BLaER1 (cell line): ENCODE results near the gene HPN.
A peak's percentile ranks its signal among the peaks of the same experiment; 100 is the strongest.

Source experiments
- H3K27ac ChIP-seq: shearing (Covaris generic); formaldehyde crosslinking; 2 replicates; pipeline ENCODE4 v1.8.1; 2022
- H3K27me3 ChIP-seq: shearing (Covaris generic); formaldehyde crosslinking; 2 replicates; pipeline ENCODE4 v1.8.1; 2022
- H3K36me3 ChIP-seq: shearing (Covaris generic); formaldehyde crosslinking; 2 replicates; pipeline ENCODE4 v1.8.1; 2022
- H3K4me1 ChIP-seq: shearing (Covaris generic); formaldehyde crosslinking; 2 replicates; pipeline ENCODE4 v1.8.1; 2022
- H3K4me2 ChIP-seq: shearing (Covaris generic); formaldehyde crosslinking; 2 replicates; pipeline ENCODE4 v1.8.1; 2022
- H3K4me3 ChIP-seq: shearing (Covaris generic); formaldehyde crosslinking; 2 replicates; pipeline ENCODE4 v1.8.1; 2022
- H3K9ac ChIP-seq: shearing (Covaris generic); formaldehyde crosslinking; 2 replicates; pipeline ENCODE4 v1.8.1; 2022
- H3K9me3 ChIP-seq: shearing (Covaris generic); formaldehyde crosslinking; 2 replicates; pipeline ENCODE4 v1.8.1; 2022
- H4K20me1 ChIP-seq: shearing (Covaris generic); formaldehyde crosslinking; 2 replicates; pipeline ENCODE4 v1.8.1; 2022
- Cebpa-rat ChIP-seq: shearing (Covaris generic); IDR thresholded peaks from 2 replicates; pipeline ENCODE4 v1.8.1; 2022

Gene HPN

DNA sequence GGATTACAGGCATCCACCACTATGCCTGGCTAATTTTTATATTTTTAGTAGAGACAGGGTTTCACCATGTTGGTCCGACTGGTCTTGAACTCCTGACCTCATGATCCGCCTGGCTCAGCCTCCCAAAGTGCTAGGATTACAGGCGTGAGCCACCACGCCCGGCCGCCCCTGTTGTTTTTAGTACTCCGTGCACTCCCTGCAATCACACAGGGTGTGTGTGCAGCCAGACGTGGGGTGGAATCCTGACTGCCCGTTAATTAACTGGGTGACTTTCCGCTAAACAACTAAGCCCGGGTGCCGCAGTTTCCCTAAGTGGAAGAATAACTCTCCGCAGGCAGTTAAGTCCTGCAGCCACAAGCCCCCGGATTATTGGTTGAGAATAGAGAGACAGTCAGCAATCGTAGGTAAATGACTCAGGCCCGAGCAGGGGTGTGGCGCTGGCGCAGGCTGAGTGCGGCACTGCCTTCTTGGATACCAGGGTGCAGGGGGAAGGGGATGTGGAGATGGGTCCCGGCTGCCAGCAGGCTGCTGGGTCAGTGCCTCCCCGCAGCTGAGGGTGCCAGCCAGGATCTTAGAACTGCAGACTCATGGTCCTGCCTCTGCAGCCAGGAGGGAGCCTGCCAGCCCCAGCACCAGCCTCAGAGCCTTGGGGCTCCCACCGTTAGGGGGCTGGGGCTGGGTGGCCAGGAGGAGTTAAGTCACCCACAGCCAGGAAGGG lies 68.0 kb downstream of the HPN start:
- Histone ChIP-seq H3K27ac (no peak overlapping the region), H3K4me3 (no peak overlapping the region), H3K36me3 (no peaks in the 10 kb centered on the region), H3K9me3 (peaks cover 8% of the 10 kb centered on the region; the same call in 1 of the 2 replicates), H4K20me1 (no peaks in the 10 kb centered on the region), H3K27me3 (no peaks in the 10 kb centered on the region), H3K4me1 (peaks cover 4% of the 10 kb centered on the region; the same call in 1 of the 2 replicates), H3K9ac (no peak overlapping the region), H3K4me2 (no peak overlapping the region)
- no peak for TF ChIP-seq Cebpa-rat

GRCh38 chr19:35110974-35111373 lies 69.5 kb downstream of the HPN start:
- Histone ChIP-seq H4K20me1 (no peaks in the 10 kb centered on the region), H3K4me3 (no peak overlapping the region), H3K36me3 (no peaks in the 10 kb centered on the region), H3K27ac (no peak overlapping the region), H3K27me3 (no peaks in the 10 kb centered on the region), H3K9me3 (peaks cover 5% of the 10 kb centered on the region; the same call in 1 of the 2 replicates), H3K4me2 (no peak overlapping the region), H3K9ac (no peak overlapping the region), H3K4me1 (peaks cover 11% of the 10 kb centered on the region)
- no peak for TF ChIP-seq Cebpa-rat

- H3K4me1 ChIP-seq, result peaks cover 17% of the 10 kb centered on the region
These were observed 71.6 kb downstream of the HPN start for GRCh38 chr19:35112995-35113688.

DNA sequence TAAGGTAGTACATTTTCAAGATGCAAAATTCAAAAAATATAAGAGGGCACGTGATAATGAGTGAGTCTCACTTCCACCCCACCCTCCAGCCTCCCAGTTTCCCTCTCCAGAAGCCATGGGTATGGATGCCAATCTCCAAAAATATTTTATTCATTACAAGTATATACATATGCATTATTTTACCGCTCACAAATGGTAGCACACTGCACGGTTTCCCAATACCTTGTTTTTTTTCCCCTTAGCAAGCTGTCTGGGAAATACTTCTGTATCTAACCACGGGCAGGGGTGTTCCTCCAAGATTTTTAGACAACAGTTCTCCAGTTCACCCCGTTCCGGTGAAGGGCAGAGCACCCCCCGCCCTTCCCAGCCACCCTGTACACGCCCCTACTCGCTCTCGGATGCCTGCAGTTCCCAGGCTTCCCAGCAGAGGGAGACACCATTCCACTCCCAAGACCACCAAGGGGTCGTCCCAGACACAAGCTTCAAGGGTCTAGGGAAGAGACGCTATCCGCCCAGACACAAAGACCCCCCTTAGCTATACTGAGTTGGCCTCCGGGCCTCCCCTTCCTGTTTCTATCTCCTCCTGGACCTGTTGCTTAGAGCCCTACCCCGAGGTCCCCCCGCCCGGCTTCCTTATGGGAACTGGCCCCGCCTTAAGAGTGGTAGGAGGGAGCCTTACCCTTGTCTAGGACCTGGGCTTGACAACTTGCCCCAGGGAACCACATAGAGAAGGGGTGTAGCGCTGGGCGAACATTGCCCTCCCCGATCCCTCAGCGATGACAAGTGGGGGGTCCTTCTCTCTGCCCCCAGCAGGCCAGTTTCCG lies 73.0 kb downstream of the HPN start:
- no peaks in the 10 kb centered on the region for H4K20me1 ChIP-seq
- TF ChIP-seq Cebpa-rat, result no peak
- peak overlapping the region; percentile 35; the same call in 1 of the 2 replicates for H3K4me3 ChIP-seq
- peaks cover 28% of the 10 kb centered on the region for H3K4me1 ChIP-seq
- no peaks in the 10 kb centered on the region for H3K9me3 ChIP-seq
- H3K27me3 ChIP-seq, result no peaks in the 10 kb centered on the region
- H3K9ac ChIP-seq, result no peak overlapping the region
- H3K4me2 ChIP-seq, result peak overlapping the region; percentile 65
- H3K27ac ChIP-seq, result no peak overlapping the region
- H3K36me3 ChIP-seq, result no peaks in the 10 kb centered on the region

More at GRCh38 chr19:35112995-35113688, 71.6 kb downstream of the HPN start:
- H3K36me3 ChIP-seq, result no peaks in the 10 kb centered on the region
- H3K9me3 ChIP-seq, result no peaks in the 10 kb centered on the region
- H4K20me1 ChIP-seq, result no peaks in the 10 kb centered on the region
- no peak overlapping the region for H3K4me2 ChIP-seq
- no peak overlapping the region for H3K4me3 ChIP-seq
- no peak overlapping the region for H3K27ac ChIP-seq
- H3K9ac ChIP-seq, result no peak overlapping the region
- H3K27me3 ChIP-seq, result no peaks in the 10 kb centered on the region
- no peak for TF ChIP-seq Cebpa-rat

DNA sequence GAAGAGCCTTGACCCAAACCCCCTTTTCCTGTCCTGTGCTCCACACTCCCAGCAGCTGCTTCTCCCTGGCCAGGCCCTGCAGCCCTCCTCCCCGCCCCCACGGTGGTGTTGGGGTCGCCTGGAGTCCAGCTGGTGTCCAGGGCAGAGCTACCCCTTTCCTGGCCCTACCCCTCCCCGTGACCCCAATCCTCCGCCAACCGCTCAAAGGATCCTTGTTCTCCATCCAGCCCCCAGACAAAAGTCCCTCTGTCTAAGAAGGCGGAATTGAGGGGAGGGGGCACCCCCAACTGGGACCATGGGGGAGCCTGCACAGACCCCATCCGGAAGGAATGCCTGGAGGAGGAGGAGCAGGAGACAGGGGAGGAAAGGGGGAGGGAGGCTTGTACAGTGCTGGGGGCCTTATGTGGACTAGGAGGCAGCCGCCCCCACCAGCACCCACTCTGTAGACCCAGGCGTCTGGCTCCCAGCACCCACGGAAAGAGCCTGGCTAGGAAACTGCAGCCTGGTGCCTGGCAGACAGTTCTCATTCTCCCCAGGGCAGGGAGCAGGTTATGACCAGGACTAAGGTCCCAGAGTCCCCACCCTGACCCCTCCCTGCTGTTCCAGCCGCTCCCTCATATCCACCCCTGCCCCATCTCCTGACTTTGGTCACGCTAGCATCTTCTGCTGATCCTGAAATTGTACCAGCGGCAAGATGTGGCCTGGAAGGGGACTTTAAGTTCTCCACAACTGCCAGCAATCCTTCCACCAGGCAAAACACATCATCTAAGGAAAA lies 73.8 kb downstream of the HPN start, which contains the start of gene FXYD3:
TSS of gene FXYD3 (plus strand) at position 647 of the 775 bp plus-strand sequence. CDS start 3,554 bp downstream, outside the sequence.
- Histone ChIP-seq H3K4me1 (peaks cover 36% of the 10 kb centered on the region), H3K27me3 (no peaks in the 10 kb centered on the region), H3K27ac (no peak within 1 kb of the TSS), H3K9ac (no peak within 1 kb of the TSS), H3K4me3 (peak within 1 kb of the TSS; percentile 35; the same call in 1 of the 2 replicates), H4K20me1 (no peaks in the 10 kb centered on the region), H3K36me3 (no peaks in the 10 kb centered on the region), H3K9me3 (no peaks in the 10 kb centered on the region), H3K4me2 (peak within 1 kb of the TSS; percentile 65)
- no peak for TF ChIP-seq Cebpa-rat
